ENCODE results near the gene CCDC102A. TPM values are rescaled to one million over a fixed set of nuclear protein-coding genes. Genes with fewer than 3 reads are reported as not detected.

CCDC102A gene
- total RNA-seq, 1 donor from 2014 or later = 15.5 TPM

GRCh38 chr16:57519796-57520360 lies 16.5 kb downstream of the CCDC102A start:
- ChIA-PET POLR2A (interaction anchor here (0.6 to 4.0 kb wide), 9 partner anchors 8 to 219 kb away, joined by 3 to 22 read pairs (median 5); partner anchors contain the start of genes ADGRG5, CCDC102A, CIAPIN1 and COQ9), CTCF (interaction anchor here (0.6 to 5.5 kb wide), 36 partner anchors 9 to 437 kb away, joined by 3 to 51 read pairs (median 4); partner anchors contain the start of genes ADGRG5, CCDC102A, CIAPIN1 and COQ9)
- no peak overlapping the region for H3K27ac Mint-ChIP-seq
- no peak overlapping the region for H3K4me3 Mint-ChIP-seq
- peak; percentile 80 for ATAC-seq (ENCODE audit: low read depth)
- TF ChIP-seq CTCF (IDR thresholded peaks at IDR 0.05) = peak; percentile 96
- DNase-seq = peak; percentile 68
- H3K4me1 Mint-ChIP-seq = peaks cover 40% of the 10 kb centered on the region
- H3K36me3 Mint-ChIP-seq (ENCODE audit: low read depth) = peaks cover 39% of the 10 kb centered on the region
- intact Hi-C loops (cut with micrococcal nuclease) = loop anchor here (1.0 to 5.0 kb wide), 7 partner anchors 10 to 220 kb away; partner anchors contain the start of gene POLR2C
- no peaks in the 10 kb centered on the region for H3K9me3 Mint-ChIP-seq
- no peaks in the 10 kb centered on the region for H3K27me3 Mint-ChIP-seq

DNA sequence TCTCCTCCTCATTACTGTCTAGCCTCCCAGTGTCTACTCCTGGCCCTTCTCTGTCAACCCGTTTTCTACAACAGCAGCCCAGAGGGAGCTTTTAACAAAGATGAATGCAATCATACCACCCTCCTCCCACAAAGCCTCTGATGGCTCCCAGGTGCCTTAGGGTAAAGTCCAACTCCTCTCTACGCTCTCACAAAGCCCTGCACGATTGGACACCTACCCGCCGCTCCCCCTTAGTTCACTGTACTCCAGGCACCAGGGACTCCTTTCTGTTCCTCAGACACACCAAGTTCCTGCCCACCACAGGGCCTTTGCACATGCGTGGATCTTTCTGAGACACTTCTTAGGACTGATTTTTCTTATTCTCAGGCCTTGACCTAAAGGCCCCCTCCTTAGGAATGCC lies 17.4 kb downstream of the CCDC102A start:
- CTCF ChIA-PET = interaction anchor here (1.2 to 5.5 kb wide), 13 partner anchors 12 to 216 kb away, joined by 3 to 51 read pairs (median 5); partner anchors contain the start of gene ADGRG5
- H3K4me3 Mint-ChIP-seq = no peak overlapping the region
- no peaks in the 10 kb centered on the region for H3K27me3 Mint-ChIP-seq
- H3K36me3 Mint-ChIP-seq (ENCODE audit: low read depth) = peaks cover 46% of the 10 kb centered on the region
- POLR2A ChIA-PET = interaction anchor here (1.9 to 4.0 kb wide), 3 partner anchors 18 to 101 kb away, joined by 4 to 22 read pairs (median 16); partner anchors contain the start of gene CCDC102A
- H3K9me3 Mint-ChIP-seq = no peaks in the 10 kb centered on the region
- peaks cover 32% of the 10 kb centered on the region for H3K4me1 Mint-ChIP-seq
- H3K27ac Mint-ChIP-seq = no peak overlapping the region
- no peak for ATAC-seq (ENCODE audit: low read depth)
- no peak for DNase-seq
- no peak for TF ChIP-seq CTCF (IDR thresholded peaks at IDR 0.05)
- intact Hi-C loops (cut with micrococcal nuclease) = loop anchor here (1.0 kb wide), 6 partner anchors 11 to 219 kb away; partner anchors contain the start of gene POLR2C

GRCh38 chr16:57518520-57518919 lies 17.9 kb downstream of the CCDC102A start:
- intact Hi-C loops (cut with micrococcal nuclease) = no loop called here
- H3K4me1 Mint-ChIP-seq = peaks cover 28% of the 10 kb centered on the region
- no peak for TF ChIP-seq CTCF (IDR thresholded peaks at IDR 0.05)
- H3K27me3 Mint-ChIP-seq = no peaks in the 10 kb centered on the region
- H3K4me3 Mint-ChIP-seq = no peak overlapping the region
- H3K36me3 Mint-ChIP-seq (ENCODE audit: low read depth) = peaks cover 50% of the 10 kb centered on the region
- no peak for DNase-seq
- ChIA-PET CTCF (interaction anchor here (0.7 to 5.5 kb wide), 13 partner anchors 12 to 216 kb away, joined by 3 to 51 read pairs (median 4); partner anchors contain the start of genes ADGRG5 and POLR2C), POLR2A (interaction anchor here (1.9 to 4.0 kb wide), 3 partner anchors 19 to 100 kb away, joined by 4 to 22 read pairs (median 16); partner anchors contain the start of gene CCDC102A)
- H3K27ac Mint-ChIP-seq = no peak overlapping the region
- no peak for ATAC-seq (ENCODE audit: low read depth)
- H3K9me3 Mint-ChIP-seq = no peaks in the 10 kb centered on the region

- no peak overlapping the region for H3K27ac Mint-ChIP-seq
- ChIA-PET POLR2A (interaction anchor here (3.6 kb wide), 1 partner anchor 20 kb away, joined by 22 read pairs; the partner anchor contains the start of gene CCDC102A), CTCF (interaction anchor here (0.7 to 5.5 kb wide), 6 partner anchors 13 to 100 kb away, joined by 3 to 51 read pairs (median 12); partner anchors contain the start of gene POLR2C)
- no peak for TF ChIP-seq CTCF (IDR thresholded peaks at IDR 0.05)
- peaks cover 19% of the 10 kb centered on the region for H3K4me1 Mint-ChIP-seq
- no peak for ATAC-seq (ENCODE audit: low read depth)
- DNase-seq = no peak
- no peaks in the 10 kb centered on the region for H3K9me3 Mint-ChIP-seq
- no peaks in the 10 kb centered on the region for H3K27me3 Mint-ChIP-seq
- intact Hi-C loops (cut with micrococcal nuclease) = no loop called here
- H3K36me3 Mint-ChIP-seq (ENCODE audit: low read depth) = peaks cover 58% of the 10 kb centered on the region
- no peak overlapping the region for H3K4me3 Mint-ChIP-seq
Measured at GRCh38 chr16:57517397-57518367, 18.7 kb downstream of the CCDC102A start.
